HG03135 (cell line): Measurements from ENCODE around the gene GGT7.
A peak's percentile ranks its signal among the peaks of the same experiment; 100 is the strongest.
"Not testable (repeated sequence)": the region's sequence is repeated elsewhere in the genome, so short reads cannot be mapped to it uniquely, and the experiment has no call there.

Experiments
- ATAC-seq: cut with Tn5 transposase; IDR thresholded peaks from one replicate; pipeline ENCODE4 v1.9.1; 2021; ENCODE audit warnings: mild to moderate bottlenecking, moderate library complexity; ENCODE audit not compliant: unreplicated experiment

The GGT7 gene

GRCh38 chr20:34850969-34851368, 21.7 kb downstream of the GGT7 start:
- ATAC-seq: no peak

GRCh38 chr20:34849778-34850177, 22.9 kb downstream of the GGT7 start:
- ATAC-seq: no peak

- ATAC-seq: no peak
Measured at GRCh38 chr20:34848597-34848996, 24.1 kb downstream of the GGT7 start.

- ATAC-seq: no peak
Measured at GRCh38 chr20:34843421-34843820, 29.2 kb downstream of the GGT7 start.

- ATAC-seq: no peak
Measured at GRCh38 chr20:34842143-34842542, 30.5 kb downstream of the GGT7 start.

- ATAC-seq: no peak
Measured at GRCh38 chr20:34834459-34834893, 38.2 kb downstream of the GGT7 start.

- ATAC-seq: no peak
Measured at GRCh38 chr20:34831936-34832335, 40.7 kb downstream of the GGT7 start.

- ATAC-seq: no peak
Measured at GRCh38 chr20:34829191-34829590, 43.5 kb downstream of the GGT7 start.

GRCh38 chr20:34825530-34826362, 46.9 kb downstream of the GGT7 start, which contains the start of gene NCOA6:
Gene NCOA6, minus strand, starts transcription at chr20:34825651. Its CDS starts 43,296 bp downstream, at chr20:34782355.
- ATAC-seq: peak; percentile 50

- ATAC-seq: peak; percentile 68
Measured at GRCh38 chr20:34824806-34825529, 47.7 kb downstream of the GGT7 start.

- ATAC-seq: peak; percentile 56
Measured at GRCh38 chr20:34824452-34824805, 48.2 kb downstream of the GGT7 start.

GRCh38 chr20:34824026-34824425, 48.6 kb downstream of the GGT7 start:
- no peak for ATAC-seq

- no peak for ATAC-seq
Measured at GRCh38 chr20:34820805-34821578, 51.7 kb downstream of the GGT7 start.

- no peak for ATAC-seq
Measured at GRCh38 chr20:34817801-34818200, 54.9 kb downstream of the GGT7 start.

- no peak for ATAC-seq
Measured at GRCh38 chr20:34817072-34817471, 55.6 kb downstream of the GGT7 start.

GRCh38 chr20:34815636-34816035, 57.0 kb downstream of the GGT7 start:
- no peak for ATAC-seq

- ATAC-seq: no peak
Measured at GRCh38 chr20:34808583-34808982, 64.1 kb downstream of the GGT7 start.

GRCh38 chr20:34807944-34808465, 64.7 kb downstream of the GGT7 start:
- not testable (repeated sequence) for ATAC-seq

- ATAC-seq: no peak
Measured at GRCh38 chr20:34806255-34806654, 66.4 kb downstream of the GGT7 start.

GRCh38 chr20:34798871-34799270, 73.8 kb downstream of the GGT7 start:
- ATAC-seq: no peak

GRCh38 chr20:34798328-34798727, 74.3 kb downstream of the GGT7 start:
- no peak for ATAC-seq
